K562 (cell line): ENCODE measurements around the gene PELI2. TPM values are rescaled to one million over a fixed set of nuclear protein-coding genes. Genes with fewer than 3 reads are reported as not detected.
A peak's percentile ranks its signal among the peaks of the same experiment; 100 is the strongest.

Experiments
- ATAC-seq: fragments of 200-7000 bp; cut with Tn5 transposase; 3 replicates; pipeline ENCODE4 v1.9.1; 2020; ENCODE audit warnings: moderate library complexity
- BruUV-seq: library from RNA; stranded (reverse); fragments of 400-500 nt; replicated peaks from 2 replicates; lab custom pipeline; 2021; lab: Mats Ljungman, UMichigan
- CTCF ChIA-PET: fragments of 300-600 bp; formaldehyde crosslinking; extraction: SDS; loops from one replicate; lab custom pipeline; 2021; ENCODE audit warnings: low intra/inter-chr PET ratio; lab: Yijun Ruan, JAX
- POLR2A ChIA-PET: fragments of 300-600, 350-650 bp; sonication (Branson Sonifier 250); formaldehyde crosslinking; extraction: SDS; loops from one replicate; lab custom pipeline; 2021; ENCODE audit warnings: antibody characterized with exemption, inconsistent platforms; lab: Yijun Ruan, JAX
- DNase-seq, 4 experiments: peaks; one replicate each; pipeline versions ENCODE4 v3.0.0 to v3.0.0-alpha.2; 2011 to 2018; ENCODE audit warnings: low spot score in 3 of 4, mixed read lengths in 3 of 4; ENCODE audit errors: extremely low read depth in 1 of 4
- FAIRE-seq: peaks from 2 replicates; lab custom pipeline; 2011; peaks lifted over from hg19 to GRCh38; lab: Jason Lieb, UNC
- H2AFZ ChIP-seq: 2 replicates; pipeline ENCODE4 v1.6.0; 2011; ENCODE audit warnings: low read depth, low read length, control low read depth, inconsistent platforms
- H3K27ac ChIP-seq: fragments of 200-600 bp; 3 replicates; pipeline ENCODE4 v1.8.0; 2011; ENCODE audit warnings: low read depth, mild to moderate bottlenecking, control low read depth, inconsistent platforms, low read length, moderate library complexity, mixed read lengths; ENCODE audit errors: extremely low read depth
- H3K27me3 ChIP-seq, 2 experiments: fragments of 300-600 bp in 1 of 2; 2 replicates in 1 of 2; 3 replicates in 1 of 2; pipeline versions ENCODE4 v1.6.0 to v1.8.0; 2011; ENCODE audit warnings: inconsistent platforms in 2 of 2, low read length in 2 of 2, mild to moderate bottlenecking in 1 of 2, mixed read lengths in 1 of 2, moderate library complexity in 1 of 2; ENCODE audit not compliant: control insufficient read depth in 2 of 2, insufficient read depth in 2 of 2
- H3K36me3 ChIP-seq: fragments of 300-600 bp; 3 replicates; pipeline ENCODE4 v1.8.0; 2011; ENCODE audit warnings: mild to moderate bottlenecking, low read length, inconsistent platforms; ENCODE audit not compliant: control insufficient read depth, insufficient read depth
- H3K4me1 ChIP-seq, 2 experiments: fragments of 200-600 bp in 1 of 2; replicated peaks in 1 of 2; 2 replicates in 1 of 2; 3 replicates in 1 of 2; pipeline versions ENCODE4 v1.5.1 to v1.8.0; 2011; ENCODE audit warnings: inconsistent platforms in 2 of 2, low read length in 2 of 2, mild to moderate bottlenecking in 1 of 2, mixed read lengths in 1 of 2, moderate library complexity in 1 of 2; ENCODE audit not compliant: control insufficient read depth in 2 of 2, insufficient read depth in 2 of 2
- H3K4me2 ChIP-seq: 2 replicates; pipeline ENCODE4 v1.6.1; 2011; ENCODE audit warnings: low read length, control low read depth, inconsistent platforms, mixed read lengths; ENCODE audit not compliant: insufficient read depth
- H3K4me3 ChIP-seq: fragments of 200-600 bp; sonication (generic), shearing (Covaris generic); 2 replicates; pipeline ENCODE4 v1.5.1; 2016; ENCODE audit warnings: control low read depth, inconsistent platforms
- H3K79me2 ChIP-seq: fragments of 200-600 bp; 3 replicates; pipeline ENCODE4 v1.8.0; 2011; ENCODE audit warnings: low read length, inconsistent platforms; ENCODE audit not compliant: control insufficient read depth, insufficient read depth
- H3K9ac ChIP-seq, 2 experiments: 2 replicates each; pipeline versions ENCODE4 v1.6.0 to v1.6.1; 2011; ENCODE audit warnings: low read depth in 2 of 2, low read length in 2 of 2, control low read depth in 1 of 2, inconsistent platforms in 1 of 2, mild to moderate bottlenecking in 1 of 2, mixed read lengths in 1 of 2; ENCODE audit not compliant: insufficient read depth in 1 of 2
- H3K9me1 ChIP-seq: one replicate; pipeline ENCODE4 v1.6.0; 2011; ENCODE audit warnings: inconsistent platforms, mild to moderate bottlenecking, low read length, moderate library complexity; ENCODE audit not compliant: control insufficient read depth, insufficient read depth
- H3K9me3 ChIP-seq: replicated peaks from 2 replicates; pipeline ENCODE4 v1.5.1; 2011; ENCODE audit warnings: low read depth, low read length, inconsistent platforms; ENCODE audit not compliant: control insufficient read depth, insufficient read depth
- H4K20me1 ChIP-seq: replicated peaks from 2 replicates; pipeline ENCODE4 v1.6.1; 2011; ENCODE audit warnings: low read length, inconsistent platforms, mixed read lengths; ENCODE audit not compliant: control insufficient read depth, insufficient read depth
- MED1 ChIP-seq: sonication (generic); formaldehyde crosslinking; IDR thresholded peaks from 2 replicates; pipeline ENCODE4 v1.8.1; 2023; ENCODE audit warnings: missing genetic modification reagents, borderline replicate concordance
- MEIS2 ChIP-seq: fragments of 450-650 bp; IDR thresholded peaks from 2 replicates; pipeline ENCODE4 v1.6.1; 2014; ENCODE audit warnings: mild to moderate bottlenecking; ENCODE audit not compliant: partially characterized antibody
- TOE1 ChIP-seq, 2 experiments: fragments of 450-650 bp in 1 of 2; sonication (generic) in 1 of 2; formaldehyde crosslinking in 1 of 2; IDR thresholded peaks; 2 replicates each; pipeline versions ENCODE4 v1.7.1 to v1.8.0; 2016 to 2022; ENCODE audit warnings: borderline replicate concordance in 2 of 2, mild to moderate bottlenecking in 2 of 2, antibody characterized with exemption in 1 of 2, inconsistent platforms in 1 of 2, low read depth in 1 of 2, missing genetic modification reagents in 1 of 2, moderate library complexity in 1 of 2
- WGBS: fragments of 100-300 bp; shearing (Covaris generic); methylation state at CpG from one replicate; pipeline ENCODE4 v1.1.6; 2016; ENCODE audit warnings: low coverage, mixed read lengths; ENCODE audit not compliant: insufficient coverage; ENCODE audit errors: missing lambda C conversion rate; 5-methylcytosine and 5-hydroxymethylcytosine counted together
- in situ Hi-C: fragments of 300-500 bp; cut with MboI; formaldehyde crosslinking; loops from 4 replicates; pipeline ENCODE4 v1.15.0; 2018; ENCODE audit warnings: inconsistent platforms, mixed read lengths
- intact Hi-C: fragments of 100-400 bp; cut with micrococcal nuclease; formaldehyde crosslinking; loops from 2 replicates; pipeline ENCODE4 v1.14.2; 2022
- polyA plus RNA-seq, 8 experiments: library from polyadenylated mRNA; depleted of rRNA in 4 of 8; stranded (reverse) in 5 of 8; unstranded in 3 of 8; fragments of >200 nt; fragmentation: Nextera tagmentation in 2 of 8; fragmentation: Illumina TruSeq in 1 of 8; extraction: Ambion mirVana in 2 of 8; extraction: Trizol in 1 of 8; gene quantifications; 2 replicates each; pipeline versions ENCODE4 v1.2.1 to v1.2.3, GENCODE V29; 2011 to 2014; ENCODE audit warnings: inconsistent platforms in 1 of 8, missing spikeins in 1 of 8
- total RNA-seq, 7 experiments: library from RNA; depleted of rRNA in 6 of 7; stranded (reverse); fragments of >200 nt in 6 of 7; fragmentation: Illumina TruSeq in 2 of 7; extraction: Trizol in 2 of 7; gene quantifications; 2 replicates each; pipeline versions ENCODE4 v1.2.1 to v1.2.3, GENCODE V29; 2011 to 2021; ENCODE audit warnings: low replicate concordance in 1 of 7
- TF ChIP-seq, protein P1 (sequence below), 2 experiments: IDR thresholded peaks in 1 of 2; conservative IDR thresholded peaks in 1 of 2; 2 replicates each; pipeline ENCODE4 v1.6.1; 2016; ENCODE audit warnings: low read depth in 2 of 2, mild to moderate bottlenecking in 1 of 2, missing compliant biosample characterization in 1 of 2, missing genetic modification characterization in 1 of 2, moderate library complexity in 1 of 2
- TF ChIP-seq, protein P2 (sequence below): fragments of 450-650 bp; IDR thresholded peaks from 2 replicates; pipeline ENCODE4 v1.6.1; 2016

Gene PELI2
- total and polyA plus RNA-seq, 9 of the 15 experiments (the other 6 are each of a cell fraction or from before 2014, with no cell fraction given) = 0.20 to 1.5 (median 0.44) TPM

DNA sequence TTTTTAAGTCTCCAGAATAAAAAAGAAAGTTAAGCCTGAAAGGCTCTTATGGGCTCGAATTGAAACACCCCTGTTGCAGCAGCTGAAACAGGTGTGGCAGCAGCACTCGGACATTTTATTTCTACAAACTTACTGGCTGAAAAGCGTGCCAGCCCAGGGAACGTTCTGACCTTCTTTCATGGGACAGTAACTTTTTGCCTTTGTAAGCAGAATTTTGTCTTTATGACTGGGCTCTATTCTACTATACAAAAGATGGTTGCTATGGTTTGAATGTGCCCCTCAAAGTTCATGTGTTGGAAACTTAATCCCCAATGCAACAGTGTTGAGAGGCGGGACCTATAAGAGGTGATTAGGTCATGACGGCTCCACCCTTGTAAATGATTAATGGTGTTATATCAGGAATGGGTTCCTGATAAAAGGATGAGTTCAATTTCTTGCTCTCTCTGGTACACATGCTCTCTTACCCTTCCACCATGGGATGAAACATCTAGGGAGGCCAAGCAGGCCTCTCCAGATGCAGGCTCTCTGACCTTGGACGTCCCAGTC lies 52.7 kb downstream of the PELI2 start:
- BruUV-seq = no TSS peak
- TF ChIP-seq, protein P1, sequence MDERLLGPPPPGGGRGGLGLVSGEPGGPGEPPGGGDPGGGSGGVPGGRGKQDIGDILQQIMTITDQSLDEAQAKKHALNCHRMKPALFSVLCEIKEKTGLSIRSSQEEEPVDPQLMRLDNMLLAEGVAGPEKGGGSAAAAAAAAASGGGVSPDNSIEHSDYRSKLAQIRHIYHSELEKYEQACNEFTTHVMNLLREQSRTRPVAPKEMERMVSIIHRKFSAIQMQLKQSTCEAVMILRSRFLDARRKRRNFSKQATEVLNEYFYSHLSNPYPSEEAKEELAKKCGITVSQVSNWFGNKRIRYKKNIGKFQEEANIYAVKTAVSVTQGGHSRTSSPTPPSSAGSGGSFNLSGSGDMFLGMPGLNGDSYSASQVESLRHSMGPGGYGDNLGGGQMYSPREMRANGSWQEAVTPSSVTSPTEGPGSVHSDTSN (CRISPR knock-in tag; IDR thresholded peaks at IDR 0.05; ENCODE audit: low read depth) = no peak
- TF ChIP-seq, protein P1 (tag; conservative IDR thresholded peaks at IDR 0.05; ENCODE audit: low read depth) = peak; percentile 41
- TF ChIP-seq TOE1 (IDR thresholded peaks at IDR 0.05; ENCODE audit: borderline replicate concordance) (no peak), TOE1 (CRISPR knock-in tag; IDR thresholded peaks at IDR 0.05; ENCODE audit: borderline replicate concordance, low read depth) (no peak), MED1 (CRISPR knock-in tag) (no peak), MEIS2 (peak; percentile 45)
- TF ChIP-seq, protein P2, sequence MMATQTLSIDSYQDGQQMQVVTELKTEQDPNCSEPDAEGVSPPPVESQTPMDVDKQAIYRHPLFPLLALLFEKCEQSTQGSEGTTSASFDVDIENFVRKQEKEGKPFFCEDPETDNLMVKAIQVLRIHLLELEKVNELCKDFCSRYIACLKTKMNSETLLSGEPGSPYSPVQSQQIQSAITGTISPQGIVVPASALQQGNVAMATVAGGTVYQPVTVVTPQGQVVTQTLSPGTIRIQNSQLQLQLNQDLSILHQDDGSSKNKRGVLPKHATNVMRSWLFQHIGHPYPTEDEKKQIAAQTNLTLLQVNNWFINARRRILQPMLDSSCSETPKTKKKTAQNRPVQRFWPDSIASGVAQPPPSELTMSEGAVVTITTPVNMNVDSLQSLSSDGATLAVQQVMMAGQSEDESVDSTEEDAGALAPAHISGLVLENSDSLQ = 0 out of 2 replicates have a peak, but pooled peaks have one; percentile 23
- TF ChIP-seq, all 486 proteins: peak for 3
- Histone ChIP-seq H4K20me1 (no peaks in the 10 kb centered on the region), H3K9me1 (no peaks in the 10 kb centered on the region), H3K4me2 (no peak overlapping the region), H3K27ac (no peak overlapping the region), H2AFZ (no peak overlapping the region), H3K79me2 (no peaks in the 10 kb centered on the region), H3K4me1 (peaks cover 0 to 16% of the 10 kb centered on the region in 2 experiments; a peak in 3 of 5 replicates), H3K36me3 (no peaks in the 10 kb centered on the region), H3K9me3 (no peaks in the 10 kb centered on the region; the same call in 1 of the 2 replicates), H3K27me3 (no peaks in the 10 kb centered on the region), H3K4me3 (no peak overlapping the region), H3K9ac (no peak overlapping the region)
- ChIA-PET POLR2A (no interaction called here), CTCF (no interaction called here)
- FAIRE-seq (no peak), ATAC-seq (no peak), DNase-seq (no peak)
- in situ Hi-C loops = no loop called here
- 37% methylated on average over 7 of the region's 7 CpGs for WGBS
- intact Hi-C loops = no loop called here
